Measurements from ENCODE around the gene TMEM163.

DNA sequence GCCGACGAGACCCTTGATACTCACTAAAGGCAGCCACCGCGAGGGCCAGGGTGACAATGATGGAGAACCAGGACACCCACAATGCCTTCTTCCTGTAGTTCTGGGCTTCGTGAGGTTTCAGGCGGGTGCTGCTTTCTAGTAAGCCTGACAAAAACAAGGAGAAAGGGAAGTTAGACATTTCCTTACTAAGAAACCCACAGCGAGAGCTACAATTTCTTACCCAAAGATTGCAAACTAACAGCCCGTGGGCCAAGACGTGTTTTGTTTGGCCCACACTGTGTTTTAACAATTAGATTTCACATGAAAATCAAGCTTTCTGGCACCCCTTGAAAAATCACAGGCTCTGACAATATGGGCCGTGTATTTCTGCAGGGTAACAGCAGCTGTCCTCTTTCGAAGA lies 5.6 kb downstream of the TMEM163 start:
- no peak for TF ChIP-seq POLR2A (IDR thresholded peaks at IDR 0.05)
- TF ChIP-seq, protein P1, sequence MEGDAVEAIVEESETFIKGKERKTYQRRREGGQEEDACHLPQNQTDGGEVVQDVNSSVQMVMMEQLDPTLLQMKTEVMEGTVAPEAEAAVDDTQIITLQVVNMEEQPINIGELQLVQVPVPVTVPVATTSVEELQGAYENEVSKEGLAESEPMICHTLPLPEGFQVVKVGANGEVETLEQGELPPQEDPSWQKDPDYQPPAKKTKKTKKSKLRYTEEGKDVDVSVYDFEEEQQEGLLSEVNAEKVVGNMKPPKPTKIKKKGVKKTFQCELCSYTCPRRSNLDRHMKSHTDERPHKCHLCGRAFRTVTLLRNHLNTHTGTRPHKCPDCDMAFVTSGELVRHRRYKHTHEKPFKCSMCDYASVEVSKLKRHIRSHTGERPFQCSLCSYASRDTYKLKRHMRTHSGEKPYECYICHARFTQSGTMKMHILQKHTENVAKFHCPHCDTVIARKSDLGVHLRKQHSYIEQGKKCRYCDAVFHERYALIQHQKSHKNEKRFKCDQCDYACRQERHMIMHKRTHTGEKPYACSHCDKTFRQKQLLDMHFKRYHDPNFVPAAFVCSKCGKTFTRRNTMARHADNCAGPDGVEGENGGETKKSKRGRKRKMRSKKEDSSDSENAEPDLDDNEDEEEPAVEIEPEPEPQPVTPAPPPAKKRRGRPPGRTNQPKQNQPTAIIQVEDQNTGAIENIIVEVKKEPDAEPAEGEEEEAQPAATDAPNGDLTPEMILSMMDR (IDR thresholded peaks at IDR 0.05) = no peak
